RKO (cell line): Measurements from ENCODE around the gene SSUH2.
"Not testable (repeated sequence)": the region's sequence is repeated elsewhere in the genome, so short reads cannot be mapped to it uniquely, and the experiment has no call there.

ENCODE experiments used
- DNase-seq: peaks from one replicate; pipeline ENCODE4 v3.0.0-alpha.2; 2016; ENCODE audit warnings: low spot score

The SSUH2 gene, protein sequence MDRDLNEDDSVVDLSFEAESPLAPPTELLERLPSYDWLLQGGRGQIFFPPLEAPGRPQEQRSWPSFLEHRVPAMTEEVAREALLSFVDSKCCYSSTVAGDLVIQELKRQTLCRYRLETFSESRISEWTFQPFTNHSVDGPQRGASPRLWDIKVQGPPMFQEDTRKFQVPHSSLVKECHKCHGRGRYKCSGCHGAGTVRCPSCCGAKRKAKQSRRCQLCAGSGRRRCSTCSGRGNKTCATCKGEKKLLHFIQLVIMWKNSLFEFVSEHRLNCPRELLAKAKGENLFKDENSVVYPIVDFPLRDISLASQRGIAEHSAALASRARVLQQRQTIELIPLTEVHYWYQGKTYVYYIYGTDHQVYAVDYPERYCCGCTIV

DNA sequence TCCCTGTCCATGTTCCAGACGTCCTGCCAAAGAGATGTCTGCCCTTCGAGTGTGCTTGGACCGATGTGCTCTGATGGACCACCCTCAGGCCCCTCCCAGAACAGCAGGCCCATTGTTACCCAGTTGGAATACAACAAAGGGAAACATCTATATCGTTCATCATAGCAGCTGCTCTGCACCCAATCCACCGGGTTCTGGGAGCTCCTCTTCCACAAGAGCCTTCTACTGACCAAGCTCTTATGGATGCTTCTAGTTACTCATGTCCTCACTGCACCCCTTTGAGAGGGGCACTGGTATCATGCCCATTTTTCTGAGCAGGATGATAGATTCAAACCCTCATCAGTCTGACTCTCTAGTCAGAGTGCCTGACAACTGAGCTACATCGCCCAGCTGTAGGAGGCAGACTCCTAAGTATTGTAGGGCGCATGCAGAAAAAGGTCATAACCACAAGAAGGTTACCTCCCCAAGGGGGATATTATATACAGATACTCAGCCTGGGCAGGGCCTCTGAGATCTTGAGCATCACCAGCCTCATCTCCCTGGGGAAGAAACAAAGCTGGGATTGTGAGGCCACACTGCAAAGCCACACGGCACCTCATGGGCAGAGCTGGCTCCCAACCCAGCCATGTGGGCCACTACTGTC, at the start of gene SSUH2:
Gene SSUH2 (minus strand): TSS at position 51 of the 643 bp plus-strand sequence. CDS start 40 bp downstream, at position 11.
- DNase-seq = no peak

DNA sequence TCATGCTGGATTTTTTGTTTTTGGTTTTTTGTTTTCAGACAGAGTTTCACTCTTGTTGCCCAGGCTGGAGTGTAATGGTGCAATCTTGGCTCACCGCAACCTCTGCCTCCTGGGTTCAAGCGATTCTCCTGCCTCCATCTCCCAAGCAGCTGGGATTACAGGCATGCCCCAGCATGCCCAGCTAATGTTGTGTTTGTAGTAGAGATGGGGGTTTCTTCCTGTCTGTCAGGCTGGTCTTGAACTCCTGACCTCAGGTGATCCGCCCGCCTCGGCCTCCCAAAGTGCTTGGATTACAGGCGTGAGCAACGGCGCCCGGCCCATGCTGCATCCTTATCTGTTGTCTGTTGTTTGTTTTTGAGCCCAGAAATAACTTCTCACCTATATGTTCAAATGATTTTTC, 46.7 kb upstream of the SSUH2 start:
- not testable (repeated sequence) for DNase-seq

DNA sequence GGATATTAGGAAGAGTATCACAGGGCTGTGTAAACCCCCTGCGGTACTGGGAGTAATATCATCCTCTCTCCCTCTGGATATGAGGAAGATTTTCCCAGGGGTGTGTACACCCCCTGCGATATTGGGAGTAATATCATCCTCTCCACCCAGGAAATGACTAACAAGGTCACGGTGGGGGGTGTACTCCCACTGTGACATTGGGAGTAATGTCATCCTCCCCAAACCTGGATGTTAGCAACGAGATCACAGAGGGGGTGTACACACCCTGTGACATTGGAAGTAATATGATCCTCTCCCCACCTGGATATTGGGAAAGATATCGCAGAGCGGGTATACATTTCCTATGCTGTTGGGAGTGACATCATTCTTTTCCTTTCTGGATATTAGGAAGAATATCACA, 40.4 kb upstream of the SSUH2 start:
- not testable (repeated sequence) for DNase-seq

DNA sequence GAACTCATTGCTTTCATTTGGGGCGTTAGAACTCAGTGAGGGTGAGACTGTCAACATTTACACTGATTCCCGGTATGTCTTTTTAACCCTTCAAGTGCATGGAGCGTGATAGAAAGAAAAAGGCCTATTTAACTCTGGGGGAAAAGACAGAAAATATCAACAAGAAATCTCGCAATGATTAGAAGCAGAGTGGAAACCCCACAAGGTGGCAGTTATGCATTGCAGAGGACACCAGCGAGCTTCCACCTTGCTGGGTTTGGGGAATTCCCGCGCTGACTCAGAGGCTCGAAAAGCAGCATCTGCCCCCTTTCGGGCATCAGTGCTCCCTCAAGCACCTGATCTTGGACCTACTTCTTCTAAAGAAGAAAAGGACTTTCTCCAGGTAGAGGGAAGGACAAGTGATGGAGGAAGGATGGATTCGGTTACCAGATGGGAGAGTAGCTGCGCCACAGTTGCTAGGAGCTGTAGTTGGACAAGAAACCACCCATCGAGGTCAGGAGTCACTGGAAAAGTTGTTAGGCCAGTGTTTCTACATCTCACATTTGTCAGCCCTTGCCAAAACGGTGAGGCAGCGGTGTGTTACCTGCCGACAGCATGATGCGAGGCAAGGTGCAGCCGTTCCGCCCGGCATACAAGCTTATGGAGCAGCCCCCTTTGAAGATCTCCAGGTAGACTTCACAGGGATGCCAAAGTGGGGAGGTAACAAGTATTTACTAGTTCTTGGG, 38.4 kb upstream of the SSUH2 start:
- DNase-seq = not testable (repeated sequence)

DNA sequence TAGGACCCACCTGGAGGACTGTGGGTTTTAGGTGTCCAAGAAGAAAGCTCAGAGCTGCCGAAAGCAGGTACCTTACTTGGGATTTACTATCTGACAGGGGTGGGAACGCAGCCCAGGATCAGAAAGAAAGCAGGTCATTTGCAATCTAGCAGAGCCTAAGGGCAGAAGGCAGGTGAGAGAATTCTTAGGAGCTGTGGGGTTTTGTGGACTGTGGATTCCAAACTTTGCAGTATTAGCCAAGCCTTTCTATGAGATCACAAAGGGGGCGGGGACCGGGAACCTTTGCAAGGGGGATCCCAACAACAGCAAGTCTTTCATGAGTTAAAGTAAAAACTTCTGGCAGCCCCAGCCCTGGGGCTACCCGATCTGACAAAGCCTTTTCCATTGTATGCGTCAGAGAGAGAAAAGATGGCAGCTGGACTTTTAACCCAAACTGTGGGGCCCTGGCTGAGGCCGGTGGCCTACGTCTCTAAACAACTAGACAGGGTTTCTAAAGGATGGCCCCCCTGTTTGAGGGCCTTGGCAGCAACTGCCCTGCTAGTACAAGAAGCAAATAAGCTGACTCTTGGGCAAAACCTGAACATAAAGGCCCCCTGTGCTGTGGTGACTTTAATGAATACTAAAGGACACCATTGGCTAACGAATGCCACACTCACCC, 37.4 kb upstream of the SSUH2 start:
- not testable (repeated sequence) for DNase-seq

DNA sequence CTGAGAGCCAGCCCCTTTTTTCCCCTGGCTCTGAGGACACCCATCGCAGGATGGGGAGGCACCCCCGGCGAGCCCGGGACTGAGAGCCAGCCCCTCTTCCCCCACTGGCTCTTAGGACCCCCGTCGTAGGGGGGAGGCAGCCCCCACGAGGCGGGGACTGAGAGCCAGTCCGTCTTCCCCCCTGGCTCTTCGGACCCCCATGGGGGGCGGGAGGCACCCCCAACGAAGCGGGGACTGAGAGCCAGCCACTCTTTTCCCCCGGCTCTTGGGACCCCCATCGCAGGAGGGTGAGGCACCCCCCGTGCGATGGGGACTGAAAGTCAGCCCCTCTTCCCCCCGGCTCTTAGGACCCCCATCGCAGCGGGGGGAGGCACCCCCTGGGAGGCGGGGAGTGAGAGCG, 36.8 kb upstream of the SSUH2 start:
- DNase-seq = no peak

DNA sequence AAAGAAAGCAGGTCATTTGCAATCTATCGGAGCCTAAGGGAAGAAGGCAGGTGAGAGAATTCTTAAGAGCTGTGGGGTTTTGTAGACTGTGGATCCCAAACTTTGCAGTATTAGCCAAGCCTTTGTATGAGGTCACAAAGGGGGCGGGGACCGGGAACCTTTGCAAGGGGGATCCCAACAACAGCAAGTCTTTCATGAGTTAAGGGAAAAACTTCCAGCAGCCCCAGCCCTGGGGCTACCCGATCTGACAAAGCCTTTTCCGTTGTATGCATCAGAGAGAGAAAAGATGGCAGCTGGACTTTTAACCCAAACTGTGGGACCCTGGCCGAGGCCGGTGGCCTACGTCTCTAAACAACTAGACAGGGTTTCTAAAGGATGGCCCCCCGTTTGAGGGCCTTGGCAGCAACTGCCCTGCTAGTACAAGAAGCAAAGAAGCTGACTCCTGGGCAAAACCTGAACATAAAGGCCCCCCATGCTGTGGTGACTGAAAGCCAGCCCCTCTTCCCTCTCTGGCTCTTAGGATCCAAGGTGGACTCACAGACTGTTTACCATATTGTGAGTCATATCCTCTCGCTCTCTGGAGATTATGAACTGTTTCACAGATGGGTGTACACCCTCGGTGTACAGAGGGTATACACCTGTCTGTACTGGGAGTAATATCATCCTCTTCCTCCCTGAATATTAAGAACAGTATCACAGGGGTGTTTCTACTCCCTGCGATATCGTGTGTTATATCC, 35.4 kb upstream of the SSUH2 start:
- DNase-seq = peak; percentile 35

DNA sequence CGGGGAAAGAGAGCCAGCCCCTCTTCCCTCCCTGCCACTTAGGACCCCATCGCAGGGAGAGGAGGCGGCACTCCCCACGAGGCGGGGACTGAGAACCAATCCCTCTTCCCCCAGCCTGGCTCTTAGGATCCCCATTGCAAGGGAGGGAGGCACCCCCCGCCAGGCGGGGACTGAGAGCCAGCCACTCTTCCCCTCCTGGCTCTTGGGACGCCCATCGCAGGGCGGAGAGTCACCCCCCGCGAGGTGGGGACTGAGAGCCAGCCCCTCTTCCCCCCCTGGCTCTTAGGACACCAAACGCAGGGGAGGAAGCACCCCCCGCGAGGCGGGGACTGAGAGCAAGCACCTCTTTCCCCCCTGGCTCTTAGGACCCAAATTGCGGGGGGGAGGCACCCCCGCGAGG, 34.2 kb upstream of the SSUH2 start:
- DNase-seq = no peak

DNA sequence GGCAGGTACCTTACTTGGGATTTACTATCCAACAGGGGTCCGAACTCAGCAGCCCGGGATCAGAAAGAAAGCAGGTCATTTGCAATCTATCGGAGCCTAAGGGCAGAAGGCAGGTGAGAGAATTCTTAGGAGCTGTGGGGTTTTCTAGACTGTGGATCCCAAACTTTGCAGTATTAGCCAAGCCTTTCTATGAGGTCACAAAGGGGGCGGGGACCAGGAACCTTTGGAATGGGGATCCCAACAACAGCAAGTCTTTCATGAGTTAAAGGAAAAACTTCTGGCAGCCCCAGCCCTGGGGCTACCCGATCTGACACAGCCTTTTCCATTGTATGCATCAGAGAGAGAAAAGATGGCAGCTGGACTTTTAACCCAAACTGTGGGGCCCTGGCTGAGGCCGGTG, 32.7 kb upstream of the SSUH2 start:
- DNase-seq = not testable (repeated sequence)

DNA sequence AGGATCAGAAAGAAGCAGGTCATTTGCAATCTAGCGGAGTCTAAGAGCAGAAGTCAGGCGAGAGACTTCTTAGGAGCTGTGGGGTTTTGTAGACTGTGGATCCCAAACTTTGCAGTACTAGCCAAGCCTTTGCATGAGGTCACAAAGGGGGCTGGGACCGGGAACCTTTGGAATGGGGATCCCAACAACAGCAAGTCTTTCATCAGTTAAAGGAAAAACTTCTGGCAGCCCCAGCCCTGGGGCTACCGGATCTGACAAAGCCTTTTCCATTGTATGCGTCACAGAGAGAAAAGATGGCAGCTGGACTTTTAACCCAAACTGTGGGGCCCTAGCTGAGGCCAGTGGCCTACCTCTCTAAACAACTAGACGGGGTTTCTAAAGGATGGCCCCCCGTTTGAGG, 31.0 kb upstream of the SSUH2 start:
- DNase-seq = not testable (repeated sequence)

DNA sequence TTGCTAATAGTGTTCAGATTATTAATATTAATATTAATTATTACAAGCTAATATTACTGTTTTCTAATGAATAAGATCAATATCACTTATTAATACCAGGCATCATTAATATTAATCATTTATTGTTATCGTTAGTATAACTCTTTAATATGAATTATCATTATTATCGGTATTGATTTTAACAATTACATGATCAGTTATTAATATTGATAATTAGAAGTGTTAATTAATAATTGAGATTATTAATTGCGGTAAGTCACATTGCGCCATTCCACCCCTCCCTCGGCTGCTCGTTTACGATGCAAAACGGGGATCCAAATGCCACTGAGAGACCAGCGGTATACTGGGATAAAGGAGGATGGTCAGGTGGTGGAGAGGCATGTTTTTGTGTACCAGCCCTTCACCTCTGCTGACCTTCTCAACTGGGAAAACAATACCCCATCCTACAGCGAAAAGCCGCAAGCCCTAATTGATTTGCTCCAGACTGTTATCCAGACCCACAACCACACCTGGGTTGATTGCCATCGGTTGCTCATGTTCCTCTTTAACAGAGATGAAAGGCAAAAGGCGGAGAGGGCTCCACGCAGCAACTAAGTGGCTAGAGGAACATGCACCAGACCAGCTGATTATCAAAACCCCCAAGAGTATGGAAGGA, 28.6 kb upstream of the SSUH2 start:
- no peak for DNase-seq

DNA sequence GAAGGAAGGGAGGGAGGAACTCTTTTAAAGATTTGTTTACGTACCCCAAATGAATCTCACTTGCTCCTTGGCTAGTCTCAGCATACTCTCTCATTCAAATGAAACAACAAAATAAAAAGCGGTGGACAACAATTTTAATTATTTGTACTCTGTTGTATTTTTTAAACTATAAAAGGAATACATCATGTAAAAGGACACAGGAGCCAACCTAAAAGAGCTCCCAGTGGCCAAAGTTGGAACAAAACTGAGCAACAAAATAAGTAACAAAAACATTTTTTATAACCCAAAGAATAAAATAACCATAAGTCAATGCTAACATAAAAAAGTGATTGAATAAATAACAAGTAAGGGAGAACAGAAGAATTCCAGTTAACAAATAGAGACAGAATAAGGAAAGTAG, 24.4 kb upstream of the SSUH2 start:
- no peak for DNase-seq

DNA sequence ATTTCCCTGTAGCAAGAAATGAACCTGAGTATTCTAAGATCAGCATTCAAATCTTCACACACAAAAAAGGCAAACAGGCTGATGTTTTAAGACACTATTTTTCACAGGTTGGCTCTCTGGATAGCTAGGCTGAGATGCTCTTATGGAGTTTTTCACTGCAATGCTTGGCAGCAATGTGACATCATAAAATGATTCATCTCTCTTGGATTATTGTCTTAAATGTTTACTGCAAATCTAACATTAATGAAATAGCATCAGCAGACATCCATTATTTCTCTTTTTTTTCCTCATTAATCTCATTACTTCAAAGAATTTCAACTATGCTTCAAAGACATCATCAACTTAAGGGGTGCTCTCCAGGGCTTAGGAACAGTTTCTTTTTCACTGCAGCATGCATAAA, 23.6 kb upstream of the SSUH2 start:
- DNase-seq = no peak

DNA sequence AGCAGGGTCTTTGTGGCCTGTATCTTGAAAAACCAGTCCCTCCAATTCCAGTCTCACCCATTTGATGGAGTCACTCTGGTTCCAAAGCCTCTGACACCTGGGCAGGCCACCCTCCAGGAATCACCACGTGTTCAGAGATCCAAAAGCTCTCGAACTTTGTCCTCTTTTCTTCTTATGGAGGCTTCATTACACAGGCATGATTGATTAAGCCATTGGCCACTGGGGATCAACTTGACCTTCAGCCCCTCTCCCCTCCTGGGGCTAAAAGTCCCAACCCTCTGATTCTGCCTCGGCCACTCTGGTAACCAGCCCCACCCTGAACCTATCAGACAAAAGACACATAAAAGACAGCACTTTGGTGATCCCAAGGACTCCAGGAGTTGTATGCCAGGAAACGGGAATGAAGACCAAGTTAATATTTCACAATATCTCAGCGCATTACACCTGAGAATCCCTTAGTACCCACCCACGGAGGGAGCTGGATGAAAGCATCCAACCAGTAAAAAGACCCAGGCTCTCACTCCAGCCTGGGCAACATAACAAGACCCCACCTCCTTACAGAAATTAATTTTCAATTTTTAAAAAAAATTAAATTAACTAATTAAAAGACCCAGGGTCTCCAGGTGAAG, 23.0 kb upstream of the SSUH2 start:
- no peak for DNase-seq

DNA sequence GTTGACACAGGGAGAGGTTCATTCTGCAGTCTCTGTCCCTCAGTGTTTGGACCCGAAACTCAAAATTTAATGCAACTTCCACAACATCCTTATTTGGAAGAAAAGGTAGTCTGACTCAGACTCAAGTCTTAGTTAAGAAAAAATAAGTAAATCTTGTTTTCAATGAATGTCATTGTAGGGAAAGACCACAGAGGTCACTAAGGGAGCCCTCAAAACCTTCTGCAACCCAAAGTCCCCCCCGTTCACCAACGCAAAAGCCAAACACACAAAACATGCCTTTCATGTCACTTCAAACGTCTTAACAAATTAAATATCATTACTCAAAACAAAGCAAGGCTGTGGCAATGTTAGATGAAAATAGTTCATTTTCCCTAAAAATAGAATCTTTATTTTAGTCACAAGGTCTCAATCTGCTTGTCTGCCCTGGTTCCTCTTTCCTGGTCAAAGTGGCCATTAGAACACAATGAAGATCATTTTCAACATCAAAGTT, 20.9 kb upstream of the SSUH2 start:
- DNase-seq = no peak

DNA sequence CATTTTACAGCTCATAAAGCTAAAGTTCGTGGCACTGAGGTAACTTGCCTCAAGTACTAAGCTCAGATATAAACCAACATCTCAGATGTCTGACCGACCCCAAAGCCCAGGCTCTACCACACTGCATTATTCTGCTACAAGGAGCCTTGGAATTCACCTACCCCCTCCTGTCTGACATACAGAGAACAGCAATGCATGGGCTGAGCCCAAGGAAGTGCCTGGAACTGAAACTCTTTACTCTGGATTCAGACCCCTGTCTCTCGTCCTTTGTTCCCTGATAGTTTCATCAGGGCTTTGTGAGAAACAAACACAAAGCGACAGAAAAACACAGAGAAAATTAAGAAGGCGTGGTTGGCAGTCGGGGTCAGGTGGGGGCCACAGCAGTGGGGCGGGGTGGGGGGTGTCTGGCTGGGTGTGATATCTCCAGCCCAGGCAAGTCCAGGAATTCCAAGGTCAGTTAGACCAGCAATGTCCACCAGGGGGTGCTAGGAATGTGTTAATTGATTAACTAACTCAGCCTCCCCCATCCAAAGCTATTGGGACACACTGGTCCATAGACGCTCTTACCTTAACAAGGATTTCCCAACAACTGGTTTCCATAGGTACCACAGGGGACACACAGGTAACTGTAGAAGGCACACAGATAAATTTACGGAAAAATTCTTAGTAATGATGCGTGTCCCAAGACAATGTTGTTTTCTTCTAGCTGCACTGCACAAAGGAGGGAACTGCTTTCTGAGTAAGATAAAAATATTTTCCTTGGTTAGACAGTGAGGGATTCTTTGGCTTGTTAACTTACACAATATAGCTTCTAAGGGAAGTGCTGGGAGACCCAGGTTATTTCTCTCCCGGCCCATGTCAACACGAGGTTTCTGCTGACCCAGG, 18.8 kb upstream of the SSUH2 start:
- DNase-seq = peak; percentile 53

DNA sequence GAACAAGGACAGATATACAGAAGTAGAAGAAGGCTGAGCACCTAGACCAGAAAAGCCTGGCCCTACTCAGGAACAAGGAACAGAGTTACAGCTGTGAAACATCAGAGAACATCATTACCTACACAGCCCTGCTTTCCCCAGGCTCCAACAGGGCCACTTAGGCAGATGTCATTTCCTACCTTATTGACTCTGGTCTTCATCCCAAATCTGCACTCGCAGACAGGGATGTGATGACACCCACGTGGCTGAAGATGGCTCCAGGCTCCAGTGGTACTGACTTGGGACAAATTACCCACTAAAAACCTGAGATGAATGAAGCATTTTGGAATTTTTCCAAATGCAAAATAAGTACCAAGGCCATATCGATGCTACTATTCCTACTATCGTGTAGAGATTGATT, 18.0 kb upstream of the SSUH2 start:
- no peak for DNase-seq

DNA sequence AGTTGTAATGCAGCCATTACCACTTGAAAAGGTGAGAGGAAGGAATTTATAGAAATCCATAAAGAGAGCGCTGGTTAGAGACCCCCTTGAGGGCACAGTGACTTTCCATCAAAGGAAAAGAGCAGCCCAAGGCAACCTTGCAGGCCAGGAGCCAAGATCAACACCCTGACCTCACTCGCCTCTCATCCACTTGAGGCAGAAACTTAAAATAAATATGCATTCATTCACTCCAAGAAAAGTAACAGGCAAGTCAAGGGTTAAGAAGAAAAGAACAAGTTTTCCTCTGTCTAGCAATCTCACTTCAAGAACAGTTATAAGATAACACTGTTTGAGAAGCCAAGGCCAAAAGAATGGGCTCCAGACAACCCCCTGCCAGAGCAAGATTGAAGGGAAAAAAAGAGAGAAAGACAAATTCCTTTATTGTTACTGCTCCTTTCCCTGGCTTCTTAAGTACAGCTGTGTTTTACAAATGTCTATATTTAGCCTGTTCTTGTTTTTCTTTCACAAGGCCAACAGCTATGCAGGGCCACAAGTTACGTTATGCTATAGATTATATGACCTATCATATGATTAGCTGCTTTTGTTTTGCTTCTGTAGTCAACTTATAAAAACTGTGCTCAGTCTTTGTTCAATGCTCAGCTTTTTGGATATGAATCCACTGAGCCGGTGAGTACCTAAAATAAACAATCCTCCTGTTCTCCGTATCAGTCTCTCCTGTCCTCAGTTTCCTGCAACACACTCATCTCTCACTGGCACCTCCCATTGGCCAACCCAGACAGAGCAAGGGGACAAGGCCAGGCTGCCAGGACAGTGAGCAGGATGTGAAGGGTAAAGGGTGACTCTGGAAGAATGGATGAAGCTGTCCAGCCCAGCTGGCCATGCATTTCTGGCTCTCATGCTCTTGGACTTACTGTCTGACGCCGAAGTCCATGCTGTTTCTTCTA, 15.8 kb upstream of the SSUH2 start:
- no peak for DNase-seq
